Superior temporal gyrus (tissue), 1 donor: Measurements from ENCODE around the gene BPIFB6.

Experiments
- DNase-seq: peaks from one replicate; pipeline ENCODE4 v3.0.0-alpha.2; 2016; ENCODE audit errors: extremely low spot score

BPIFB6 gene

DNA sequence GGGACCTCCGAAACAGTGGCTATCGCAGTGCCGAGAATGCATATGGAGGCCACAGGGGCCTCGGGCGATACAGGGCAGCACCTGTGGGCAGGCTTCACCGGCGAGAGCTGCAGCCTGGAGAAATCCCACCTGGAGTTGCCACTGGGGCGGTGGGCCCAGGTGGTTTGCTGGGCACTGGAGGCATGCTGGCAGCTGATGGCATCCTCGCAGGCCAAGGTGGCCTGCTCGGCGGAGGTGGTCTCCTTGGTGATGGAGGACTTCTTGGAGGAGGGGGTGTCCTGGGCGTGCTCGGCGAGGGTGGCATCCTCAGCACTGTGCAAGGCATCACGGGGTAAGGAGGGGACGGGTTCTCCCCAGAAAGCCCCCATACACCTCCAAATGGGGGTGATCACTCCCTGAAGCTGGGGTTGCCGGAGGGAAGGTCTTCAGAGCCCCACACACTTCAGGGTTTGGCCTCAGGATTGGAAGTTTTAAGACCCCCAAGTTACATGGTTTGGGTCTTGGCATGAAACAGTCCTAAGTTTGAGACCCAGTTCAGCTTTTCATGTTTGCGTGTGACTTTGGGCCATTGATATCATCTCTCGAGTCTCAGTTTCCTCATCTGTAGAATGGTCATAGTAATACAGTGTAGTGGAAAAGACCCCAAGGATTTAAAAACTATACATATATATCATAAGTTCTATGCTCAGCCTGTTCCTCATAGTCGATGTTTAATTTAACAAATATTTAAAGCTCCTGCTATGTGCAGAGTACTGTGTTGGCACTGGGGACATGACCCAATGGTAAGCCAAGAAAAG is 52.3 kb downstream of the BPIFB6 start:
- no peak for DNase-seq

GRCh38 chr20:33084722-33085121 is 53.3 kb downstream of the BPIFB6 start:
- no peak for DNase-seq

DNA sequence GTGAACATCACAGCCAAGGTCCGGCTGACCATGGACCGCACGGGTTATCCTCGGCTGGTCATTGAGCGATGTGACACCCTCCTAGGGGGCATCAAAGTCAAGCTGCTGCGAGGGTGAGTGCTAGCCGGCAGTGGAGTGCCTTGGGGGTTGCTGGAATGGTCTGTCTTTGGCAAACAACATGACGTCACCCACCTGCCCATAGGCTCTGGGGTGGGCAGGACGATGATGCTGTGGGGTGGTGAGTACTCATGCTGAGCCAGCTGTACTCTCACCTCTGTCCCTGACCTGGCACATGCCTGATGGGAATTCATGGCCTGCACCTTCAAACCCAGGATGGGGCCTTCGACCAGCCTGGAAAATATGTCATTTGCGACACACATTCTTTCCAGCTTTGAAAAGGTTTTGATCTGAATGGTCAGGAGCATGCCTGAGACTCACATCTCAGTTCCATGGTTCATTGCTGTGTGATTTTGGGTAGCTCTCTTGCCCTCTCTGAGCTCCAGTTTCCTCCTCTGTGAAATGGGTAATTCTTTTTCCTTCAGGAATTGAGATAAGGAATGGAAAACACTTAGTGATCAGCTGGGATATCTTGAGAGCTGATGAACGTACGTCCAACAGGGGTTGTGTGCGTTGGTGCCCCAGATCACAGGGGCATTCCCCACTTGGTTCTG is 54.7 kb downstream of the BPIFB6 start:
- no peak for DNase-seq

GRCh38 chr20:33091147-33091546 is 59.7 kb downstream of the BPIFB6 start:
- DNase-seq = no peak

DNA sequence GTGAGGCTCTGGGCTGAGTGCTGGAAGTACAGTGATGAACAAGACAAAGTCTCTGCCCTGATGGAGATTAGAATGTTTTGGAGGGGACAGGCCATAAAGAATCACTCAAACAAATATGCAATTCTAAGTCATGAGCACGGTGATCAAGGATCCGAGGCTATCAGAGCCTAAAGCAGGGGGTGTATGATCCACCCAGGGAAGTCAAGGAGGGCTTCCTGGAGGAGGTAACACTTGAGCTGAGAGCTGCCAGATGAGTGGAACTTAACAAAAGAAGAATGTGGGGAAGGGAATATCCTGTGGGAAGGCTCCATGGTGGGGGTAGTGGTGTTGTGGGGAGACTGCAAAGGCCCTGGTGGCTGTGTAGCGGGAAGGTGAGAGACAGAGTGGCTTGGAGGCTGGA is 60.2 kb downstream of the BPIFB6 start:
- DNase-seq = no peak

GRCh38 chr20:33092361-33092760 is 60.9 kb downstream of the BPIFB6 start:
- no peak for DNase-seq

DNA sequence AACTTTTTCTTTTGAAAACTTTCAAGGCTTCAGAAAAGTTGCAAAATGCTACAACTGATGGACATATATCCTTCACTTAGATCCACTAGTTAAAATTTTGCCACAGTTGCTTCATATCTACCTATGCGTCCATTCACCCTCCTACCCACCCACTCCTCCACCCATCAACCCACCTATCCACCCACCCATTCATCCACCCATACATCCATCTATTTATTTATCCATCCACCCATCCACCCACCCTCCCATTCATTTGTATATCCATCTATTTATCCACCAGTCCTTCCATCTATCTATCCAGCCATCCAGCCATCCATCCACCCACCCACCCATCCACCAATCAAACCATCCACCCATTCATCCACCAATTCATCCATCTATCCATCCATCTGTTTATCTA is 61.6 kb downstream of the BPIFB6 start:
- no peak for DNase-seq

DNA sequence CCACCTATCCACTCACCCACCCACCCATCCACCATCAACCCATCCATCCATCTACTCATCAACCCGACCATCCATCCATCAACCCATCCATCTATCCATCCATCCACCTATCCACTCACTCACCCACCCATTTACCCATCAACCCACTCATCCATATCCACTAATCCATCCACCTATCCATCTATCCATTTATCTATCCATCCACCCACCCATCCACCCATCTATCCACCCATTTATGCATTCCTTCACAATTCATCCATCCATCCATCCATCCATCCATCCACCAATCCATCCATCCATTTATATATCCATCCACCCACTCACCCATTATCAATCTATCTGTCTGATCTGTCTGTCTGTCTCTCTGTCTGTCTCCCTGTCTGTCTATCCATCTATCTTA is 62.1 kb downstream of the BPIFB6 start:
- DNase-seq = no peak
